HEK293 (cell line): ENCODE data around the gene MBLAC2.

ENCODE experiments used
- CTCF ChIA-PET: fragments of 350-600 bp; formaldehyde crosslinking; extraction: SDS; loops from one replicate; lab custom pipeline; 2021; ENCODE audit warnings: antibody characterized with exemption; lab: Yijun Ruan, JAX
- POLR2A ChIA-PET: fragments of 300-600 bp; formaldehyde crosslinking; extraction: SDS; loops from one replicate; lab custom pipeline; 2020; ENCODE audit warnings: antibody characterized with exemption, inconsistent platforms; lab: Yijun Ruan, JAX
- H3K27ac ChIP-seq: fragments of 200-500 bp; sonication (Bioruptor generic); 2 replicates; pipeline ENCODE4 v1.5.1; 2014; ENCODE audit warnings: low read depth, low read length, control low read depth, inconsistent platforms; ENCODE audit errors: extremely low read depth
- H3K36me3 ChIP-seq, 2 experiments: fragments of 200-500 bp in 1 of 2; sonication (Bioruptor generic) in 1 of 2; 1 replicate in 1 of 2; 2 replicates in 1 of 2; pipeline ENCODE4 v1.5.1; 2014 to 2017; ENCODE audit warnings: inconsistent platforms in 2 of 2, low read length in 2 of 2; ENCODE audit not compliant: control insufficient read depth in 2 of 2, insufficient read depth in 1 of 2
- H3K4me1 ChIP-seq: fragments of 200-500 bp; sonication (Bioruptor generic); 2 replicates; pipeline ENCODE4 v1.5.1; 2014; ENCODE audit warnings: mild to moderate bottlenecking, low read length, inconsistent platforms; ENCODE audit not compliant: control insufficient read depth, insufficient read depth
- H3K4me3 ChIP-seq: 2 replicates; pipeline ENCODE4 v1.5.1; 2011; ENCODE audit warnings: low read depth, mild to moderate bottlenecking, control low read depth, low read length, moderate library complexity
- H3K9me3 ChIP-seq: fragments of 200-500 bp; sonication (Bioruptor generic); 2 replicates; pipeline ENCODE4 v1.5.1; 2014; ENCODE audit warnings: low read depth, low read length, inconsistent platforms; ENCODE audit not compliant: control insufficient read depth, insufficient read depth
- BCL6B ChIP-seq: fragments of 450-650 bp; formaldehyde crosslinking; IDR thresholded peaks from 2 replicates; pipeline ENCODE4 v1.5.1; 2017; ENCODE audit warnings: missing biosample characterization, missing genetic modification characterization
- GLIS1 ChIP-seq: fragments of 450-650 bp; formaldehyde crosslinking; IDR thresholded peaks from 2 replicates; pipeline ENCODE4 v1.5.1; 2016; ENCODE audit warnings: missing biosample characterization, missing genetic modification characterization
- MYNN ChIP-seq: fragments of 450-650 bp; formaldehyde crosslinking; IDR thresholded peaks from 2 replicates; pipeline ENCODE4 v1.5.1; 2016; ENCODE audit warnings: missing biosample characterization, missing genetic modification characterization, borderline replicate concordance
- PRDM2 ChIP-seq: fragments of 450-650 bp; formaldehyde crosslinking; IDR thresholded peaks from 2 replicates; pipeline ENCODE4 v1.5.1; 2016; ENCODE audit warnings: missing biosample characterization, missing genetic modification characterization, borderline replicate concordance
- REST ChIP-seq: fragments of 450-650 bp; formaldehyde crosslinking; IDR thresholded peaks from 2 replicates; pipeline ENCODE4 v1.5.1; 2016; ENCODE audit warnings: missing biosample characterization, missing genetic modification characterization
- WT1 ChIP-seq: fragments of 450-650 bp; formaldehyde crosslinking; IDR thresholded peaks from 2 replicates; pipeline ENCODE4 v1.5.1; 2016; ENCODE audit warnings: missing biosample characterization, missing genetic modification characterization
- YY2 ChIP-seq: fragments of 450-650 bp; formaldehyde crosslinking; IDR thresholded peaks from 2 replicates; pipeline ENCODE4 v1.5.1; 2016; ENCODE audit warnings: missing biosample characterization, missing genetic modification characterization
- ZNF132 ChIP-seq: fragments of 450-650 bp; formaldehyde crosslinking; IDR thresholded peaks from 2 replicates; pipeline ENCODE4 v1.5.1; 2017; ENCODE audit warnings: missing biosample characterization, missing genetic modification characterization, borderline replicate concordance
- ZNF362 ChIP-seq: fragments of 450-650 bp; formaldehyde crosslinking; IDR thresholded peaks from 2 replicates; pipeline ENCODE4 v1.5.1; 2016; ENCODE audit warnings: missing biosample characterization, missing genetic modification characterization
- ZNF37A ChIP-seq: fragments of 450-650 bp; IDR thresholded peaks from 2 replicates; pipeline ENCODE4 v1.5.1; 2018; ENCODE audit warnings: missing biosample characterization, missing genetic modification characterization
- ZNF549 ChIP-seq: fragments of 450-650 bp; IDR thresholded peaks from 2 replicates; pipeline ENCODE4 v1.5.1; 2018; ENCODE audit warnings: missing biosample characterization, missing genetic modification characterization, mild to moderate bottlenecking, inconsistent platforms, moderate library complexity
- ZNF645 ChIP-seq: fragments of 450-650 bp; formaldehyde crosslinking; IDR thresholded peaks from 2 replicates; pipeline ENCODE4; 2016; ENCODE audit warnings: missing biosample characterization, missing genetic modification characterization
- ZNF76 ChIP-seq: fragments of 450-650 bp; formaldehyde crosslinking; IDR thresholded peaks from 2 replicates; pipeline ENCODE4; 2016; ENCODE audit warnings: low read depth, missing biosample characterization, missing genetic modification characterization, borderline replicate concordance

The MBLAC2 gene

GRCh38 chr5:90519081-90519480, 44.5 kb upstream of the MBLAC2 start:
- peaks cover 5% of the 10 kb centered on the region for H3K4me1 ChIP-seq
- H3K4me3 ChIP-seq = no peak overlapping the region
- POLR2A ChIA-PET = interaction anchor here (0.6 kb wide), 1 partner anchor 8 kb away, joined by 4 read pairs; no protein-coding TSS in a partner anchor
- peaks cover 23 to 55% of the 10 kb centered on the region in 2 experiments for H3K36me3 ChIP-seq
- no peak for TF ChIP-seq GLIS1 (tag by site-specific recombination)
- TF ChIP-seq ZNF132 = no peak
- TF ChIP-seq PRDM2 = no peak
- no peak for TF ChIP-seq YY2 (tag by site-specific recombination)
- TF ChIP-seq ZNF76 = no peak
- TF ChIP-seq BCL6B (tag by site-specific recombination) = no peak
- no peak for TF ChIP-seq WT1
- no peak for TF ChIP-seq ZNF362 (tag by site-specific recombination)
- no peak for TF ChIP-seq REST (tag by site-specific recombination)
- no peak for TF ChIP-seq ZNF37A (tag by site-specific recombination)
- TF ChIP-seq ZNF549 (tag by site-specific recombination) = no peak
- no peak for TF ChIP-seq MYNN (tag by site-specific recombination)
- TF ChIP-seq ZNF645 (tag by site-specific recombination) = no peak
- TF ChIP-seq, all 188 proteins: peak for 0
- Histone ChIP-seq H3K27ac (no peak overlapping the region), H3K9me3 (no peaks in the 10 kb centered on the region)
- CTCF ChIA-PET = interaction anchor here (0.7 to 1.7 kb wide), 3 partner anchors 11 to 254 kb away, joined by 3 to 5 read pairs (median 3); partner anchors contain the start of gene LYSMD3
